Measurements from ENCODE around the gene RAB35.

- TF ChIP-seq CTCF (IDR thresholded peaks at IDR 0.05) (no peak), POLR2A (IDR thresholded peaks at IDR 0.05) (no peak), EP300 (IDR thresholded peaks at IDR 0.05) (no peak)
Observed at GRCh38 chr12:120101182-120101581, 15.4 kb downstream of the RAB35 start.
